MCF 10A (cell line): Measurements from ENCODE around the gene MED13L. TPM values are rescaled to one million over a fixed set of nuclear protein-coding genes. Genes with fewer than 3 reads are reported as not detected.

Source experiments
- BruUV-seq: library from RNA; stranded (reverse); fragments of 400-500 nt; replicated peaks from 2 replicates; lab custom pipeline; 2021; lab: Mats Ljungman, UMichigan
- CTCF ChIA-PET: fragments of 300-600 bp; sonication (Branson Sonifier 250); formaldehyde crosslinking; extraction: SDS; loops from one replicate; lab custom pipeline; 2021; ENCODE audit warnings: antibody characterized with exemption, inconsistent platforms; lab: Yijun Ruan, JAX
- POLR2A ChIA-PET: fragments of 300-600, 350-650 bp; sonication (Branson Sonifier 250); formaldehyde crosslinking; extraction: SDS; loops from one replicate; lab custom pipeline; 2020; ENCODE audit warnings: antibody characterized with exemption, inconsistent platforms; lab: Yijun Ruan, JAX
- DNase-seq: peaks from one replicate; pipeline ENCODE4 v3.0.0-alpha.2; 2018; ENCODE audit not compliant: unreplicated experiment
- H3K27ac Mint-ChIP-seq: one replicate; pipeline ENCODE4 v1.8.0; 2022; ENCODE audit warnings: mild to moderate bottlenecking, low read depth, mixed read lengths; ENCODE audit not compliant: unreplicated experiment
- H3K27me3 Mint-ChIP-seq: one replicate; pipeline ENCODE4 v1.8.0; 2022; ENCODE audit warnings: mixed read lengths; ENCODE audit not compliant: insufficient read depth, unreplicated experiment
- H3K36me3 Mint-ChIP-seq: one replicate; pipeline ENCODE4 v1.8.0; 2022; ENCODE audit warnings: mild to moderate bottlenecking, moderate library complexity, mixed read lengths; ENCODE audit not compliant: insufficient read depth, unreplicated experiment
- H3K4me1 Mint-ChIP-seq: one replicate; pipeline ENCODE4 v1.8.0; 2022; ENCODE audit warnings: mixed read lengths; ENCODE audit not compliant: insufficient read depth, unreplicated experiment
- H3K4me3 Mint-ChIP-seq: one replicate; pipeline ENCODE4 v1.8.0; 2022; ENCODE audit warnings: mild to moderate bottlenecking, moderate library complexity, mixed read lengths; ENCODE audit not compliant: unreplicated experiment
- H3K9me3 Mint-ChIP-seq: one replicate; pipeline ENCODE4 v1.8.0; 2022; ENCODE audit warnings: mixed read lengths; ENCODE audit not compliant: unreplicated experiment
- intact Hi-C: fragments of 100-400 bp; cut with micrococcal nuclease; formaldehyde crosslinking; loops from 2 replicates; pipeline ENCODE4 v1.14.1; 2022
- total RNA-seq: library from RNA; stranded (reverse); gene quantifications from 2 replicates; pipeline ENCODE4 v1.2.3, GENCODE V29; 2022
- TF ChIP-seq, protein P1 (sequence below): fragments of 200-600 bp; IDR thresholded peaks from one replicate; pipeline ENCODE4 v1.8.0; 2022; ENCODE audit warnings: antibody characterized with exemption, mild to moderate bottlenecking; ENCODE audit not compliant: unreplicated experiment

The MED13L gene
- total RNA-seq, 1 experiment from 2014 or later: 91.6 TPM

DNA sequence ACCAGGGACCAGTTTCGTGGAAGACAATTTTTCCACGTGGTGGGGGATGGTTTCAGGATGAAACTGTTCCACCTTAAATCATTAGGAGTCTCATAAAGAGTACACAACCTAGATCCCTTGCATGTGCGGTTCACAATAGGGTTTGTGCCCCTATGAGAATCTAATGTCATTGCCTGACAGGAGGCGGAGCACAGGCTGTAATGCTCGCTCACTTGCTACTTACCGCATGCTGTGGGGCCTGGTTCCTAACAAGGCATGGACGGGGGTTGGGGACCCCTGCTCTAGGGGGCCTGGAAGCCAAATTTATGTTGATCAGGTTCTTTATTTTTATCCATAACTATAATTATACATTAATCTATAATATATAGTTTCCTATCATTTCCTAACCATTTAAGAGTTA, 315.3 kb downstream of the MED13L start:
- Mint-ChIP-seq H3K27me3 (no peaks in the 10 kb centered on the region), H3K27ac (no peak overlapping the region), H3K9me3 (no peaks in the 10 kb centered on the region), H3K4me1 (peaks cover 9% of the 10 kb centered on the region), H3K4me3 (peak overlapping the region; percentile 1), H3K36me3 (peaks cover 82% of the 10 kb centered on the region)
- intact Hi-C loops: no loop called here
- ChIA-PET POLR2A (no interaction called here), CTCF (no interaction called here)
- DNase-seq: no peak
- BruUV-seq: no TSS peak
- TF ChIP-seq, protein P1, sequence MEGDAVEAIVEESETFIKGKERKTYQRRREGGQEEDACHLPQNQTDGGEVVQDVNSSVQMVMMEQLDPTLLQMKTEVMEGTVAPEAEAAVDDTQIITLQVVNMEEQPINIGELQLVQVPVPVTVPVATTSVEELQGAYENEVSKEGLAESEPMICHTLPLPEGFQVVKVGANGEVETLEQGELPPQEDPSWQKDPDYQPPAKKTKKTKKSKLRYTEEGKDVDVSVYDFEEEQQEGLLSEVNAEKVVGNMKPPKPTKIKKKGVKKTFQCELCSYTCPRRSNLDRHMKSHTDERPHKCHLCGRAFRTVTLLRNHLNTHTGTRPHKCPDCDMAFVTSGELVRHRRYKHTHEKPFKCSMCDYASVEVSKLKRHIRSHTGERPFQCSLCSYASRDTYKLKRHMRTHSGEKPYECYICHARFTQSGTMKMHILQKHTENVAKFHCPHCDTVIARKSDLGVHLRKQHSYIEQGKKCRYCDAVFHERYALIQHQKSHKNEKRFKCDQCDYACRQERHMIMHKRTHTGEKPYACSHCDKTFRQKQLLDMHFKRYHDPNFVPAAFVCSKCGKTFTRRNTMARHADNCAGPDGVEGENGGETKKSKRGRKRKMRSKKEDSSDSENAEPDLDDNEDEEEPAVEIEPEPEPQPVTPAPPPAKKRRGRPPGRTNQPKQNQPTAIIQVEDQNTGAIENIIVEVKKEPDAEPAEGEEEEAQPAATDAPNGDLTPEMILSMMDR: no peak

DNA sequence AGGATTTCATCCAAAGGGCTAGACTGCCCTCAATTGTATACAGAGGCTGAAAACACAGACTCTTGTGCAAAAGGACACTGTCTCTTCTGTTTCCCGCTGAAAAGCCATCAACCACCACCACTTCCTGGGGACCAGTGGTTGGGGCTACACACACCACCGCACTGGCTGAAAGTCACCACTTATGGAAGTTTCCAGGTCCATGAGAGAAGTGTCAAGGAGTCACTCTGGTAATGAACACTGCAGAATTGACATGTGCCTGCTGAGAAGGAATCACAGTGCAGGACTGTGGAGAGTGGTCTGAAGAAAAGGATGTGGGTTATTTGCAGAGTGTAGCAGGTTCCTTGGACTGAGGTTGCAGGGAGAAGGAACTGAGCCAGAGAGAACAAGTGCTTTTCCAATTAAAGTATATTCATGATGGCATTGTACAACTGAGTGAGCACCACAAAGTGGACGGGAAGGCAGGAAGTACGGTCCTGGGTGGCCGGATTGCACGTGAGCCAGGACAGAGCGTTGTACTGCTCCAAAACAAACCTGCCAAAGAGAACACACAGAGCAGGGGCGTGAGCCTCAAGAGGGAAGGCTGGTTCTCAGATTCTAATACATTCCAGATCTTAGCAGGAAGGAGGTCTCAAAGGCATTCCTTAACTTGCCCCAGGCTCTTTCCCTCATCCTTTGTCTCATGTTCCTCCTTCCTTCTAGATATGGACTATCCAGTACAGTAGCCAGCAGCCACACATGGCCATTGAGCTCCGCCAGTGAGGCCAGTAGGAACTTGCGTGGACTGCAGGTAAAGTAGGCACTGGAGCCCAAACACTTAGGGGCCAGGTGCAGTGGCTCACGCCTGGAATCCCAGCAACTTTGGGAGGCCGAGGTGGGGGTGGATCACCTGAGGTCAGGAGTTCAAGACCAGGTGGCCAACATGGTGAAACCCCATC, 316.4 kb downstream of the MED13L start:
- Mint-ChIP-seq H3K4me3 (no peak overlapping the region), H3K4me1 (peaks cover 9% of the 10 kb centered on the region), H3K36me3 (peaks cover 82% of the 10 kb centered on the region), H3K9me3 (no peaks in the 10 kb centered on the region), H3K27me3 (no peaks in the 10 kb centered on the region), H3K27ac (no peak overlapping the region)
- no peak for DNase-seq
- TF ChIP-seq, protein P1: no peak
- BruUV-seq: no TSS peak
- CTCF ChIA-PET: no interaction called here
- intact Hi-C loops: no loop called here
- POLR2A ChIA-PET: no interaction called here

DNA sequence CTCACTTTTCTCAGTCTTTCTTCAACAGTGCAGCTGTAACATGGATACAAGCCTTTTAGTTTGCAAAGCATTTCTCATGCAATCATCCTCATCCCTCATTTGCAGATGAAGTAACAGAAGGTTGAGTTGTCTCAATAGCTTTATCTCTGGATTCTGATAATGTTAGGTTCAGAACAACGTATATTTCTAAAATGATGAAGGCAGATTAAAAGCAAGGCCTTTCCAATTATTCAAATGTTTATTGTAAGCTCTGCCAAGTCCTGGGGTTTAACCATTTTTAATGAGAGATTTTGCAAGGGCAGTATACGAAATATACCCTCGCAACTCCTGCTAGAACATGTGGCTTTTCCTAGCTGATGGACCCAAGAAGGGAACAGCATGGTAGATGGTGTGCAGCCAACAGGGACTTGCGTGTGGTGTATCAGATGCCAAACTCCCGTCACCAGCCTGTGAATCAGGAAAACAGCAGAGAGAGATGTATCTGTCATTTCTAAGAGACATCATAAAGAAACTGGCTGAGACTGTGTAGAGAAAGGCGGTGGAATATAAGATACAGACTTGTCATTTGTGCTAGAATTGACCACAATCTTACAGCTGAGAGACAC, 319.7 kb downstream of the MED13L start:
- no peaks in the 10 kb centered on the region for H3K27me3 Mint-ChIP-seq
- intact Hi-C loops: no loop called here
- ChIA-PET POLR2A (no interaction called here), CTCF (interaction anchor here (0.6 to 1.4 kb wide), 2 partner anchors 11 to 284 kb away, joined by 3 to 8 read pairs; no protein-coding TSS in a partner anchor)
- no peaks in the 10 kb centered on the region for H3K9me3 Mint-ChIP-seq
- peaks cover 3% of the 10 kb centered on the region for H3K4me1 Mint-ChIP-seq
- BruUV-seq: no TSS peak
- TF ChIP-seq, protein P1: no peak
- H3K36me3 Mint-ChIP-seq: peaks cover 67% of the 10 kb centered on the region
- DNase-seq: no peak
- H3K4me3 Mint-ChIP-seq: no peak overlapping the region
- no peak overlapping the region for H3K27ac Mint-ChIP-seq

DNA sequence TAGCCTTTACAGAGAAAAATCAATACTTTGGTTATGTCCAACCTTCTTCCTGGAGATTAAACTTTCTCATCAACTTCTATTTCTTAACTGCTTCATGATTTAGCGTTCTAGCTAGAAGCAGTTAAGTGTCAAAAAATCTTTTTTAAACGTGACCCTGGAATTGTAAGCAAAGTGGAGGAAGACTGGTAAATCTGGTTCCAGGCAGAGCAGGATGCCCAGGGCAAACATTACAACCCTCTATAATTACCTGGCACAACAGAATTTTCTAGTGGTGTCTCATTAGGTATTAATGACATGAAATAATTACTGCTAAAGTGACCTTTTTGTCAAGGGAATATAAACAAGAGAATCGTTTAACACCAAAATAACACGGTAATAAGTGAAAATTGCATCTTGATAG, 320.8 kb downstream of the MED13L start:
- POLR2A ChIA-PET: no interaction called here
- TF ChIP-seq, protein P1: no peak
- Mint-ChIP-seq H3K36me3 (peaks cover 58% of the 10 kb centered on the region), H3K27ac (no peak overlapping the region), H3K4me1 (no peaks in the 10 kb centered on the region), H3K4me3 (no peak overlapping the region), H3K9me3 (no peaks in the 10 kb centered on the region), H3K27me3 (no peaks in the 10 kb centered on the region)
- no peak for DNase-seq
- intact Hi-C loops: no loop called here
- CTCF ChIA-PET: interaction anchor here (0.6 kb wide), 1 partner anchor 1084 kb away, joined by 4 read pairs; no protein-coding TSS in a partner anchor
- no TSS peak for BruUV-seq
